Measurements from ENCODE around the gene C1QL2.

Gene C1QL2

DNA sequence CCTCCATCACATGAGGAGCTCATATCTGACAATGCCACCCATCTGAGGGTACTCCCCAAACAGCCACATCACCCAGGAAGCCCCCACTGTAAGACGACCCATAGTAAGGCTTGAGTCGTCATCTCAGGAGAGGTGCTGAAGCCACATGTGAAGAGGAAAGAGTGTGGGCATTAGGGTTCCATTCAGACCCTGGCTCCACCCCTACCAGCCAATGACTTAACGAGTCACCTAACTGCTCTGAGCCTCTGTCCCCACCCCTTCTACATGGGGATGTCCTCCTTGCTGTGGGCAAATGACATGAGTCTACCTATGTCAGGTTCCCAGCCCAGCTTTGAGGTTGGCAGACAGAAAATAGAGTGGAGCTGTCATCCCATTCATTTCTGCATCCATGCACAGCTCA is 46.3 kb downstream of the C1QL2 start:
- no peak for DNase-seq (ENCODE audit: low read depth, low spot score)
- H3K27ac ChIP-seq: peak overlapping the region; percentile 58

DNA sequence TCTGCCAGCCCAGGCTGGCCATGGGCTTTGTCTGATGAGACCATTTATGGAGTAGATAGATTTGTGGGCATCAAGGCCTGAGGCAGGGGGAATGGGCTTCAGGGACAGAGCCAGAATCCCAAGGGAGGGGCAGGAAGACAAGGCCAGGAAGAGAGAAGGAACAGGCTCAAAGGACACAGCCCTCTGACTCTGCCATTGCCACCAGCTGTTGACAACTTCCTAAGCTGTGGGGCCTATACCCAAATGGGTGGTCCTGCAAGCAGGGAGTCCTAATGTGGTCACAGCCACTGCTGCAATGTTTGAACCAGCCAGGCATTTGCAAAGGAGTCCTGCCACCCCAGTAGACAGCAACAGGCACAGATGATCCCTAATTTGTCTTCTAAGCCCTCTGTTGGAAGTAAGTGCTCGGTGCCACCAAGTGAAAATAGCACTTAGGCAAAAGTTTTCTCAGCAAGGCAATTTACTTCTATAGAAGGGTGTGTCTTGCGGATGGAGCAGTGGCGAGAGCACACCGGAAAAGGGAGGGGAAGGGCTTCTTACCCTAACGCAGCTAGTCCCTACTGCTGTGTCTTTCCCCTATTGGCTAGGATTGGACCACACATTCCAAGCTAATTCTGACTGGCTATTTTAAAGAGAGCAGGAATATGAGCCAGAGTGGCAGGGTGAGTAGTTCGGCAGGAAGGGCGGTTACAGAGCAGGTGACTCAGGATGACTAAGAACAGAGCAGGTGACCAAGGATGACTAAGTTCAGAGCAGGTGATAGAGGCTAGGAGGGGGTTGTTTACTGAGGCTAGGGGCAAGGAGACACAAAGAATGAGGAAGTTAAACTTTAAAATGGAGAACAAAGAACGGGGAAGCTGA is 47.2 kb downstream of the C1QL2 start:
- H3K27ac ChIP-seq: peak overlapping the region; percentile 58
- DNase-seq (ENCODE audit: low read depth, low spot score): peak; percentile 53

DNA sequence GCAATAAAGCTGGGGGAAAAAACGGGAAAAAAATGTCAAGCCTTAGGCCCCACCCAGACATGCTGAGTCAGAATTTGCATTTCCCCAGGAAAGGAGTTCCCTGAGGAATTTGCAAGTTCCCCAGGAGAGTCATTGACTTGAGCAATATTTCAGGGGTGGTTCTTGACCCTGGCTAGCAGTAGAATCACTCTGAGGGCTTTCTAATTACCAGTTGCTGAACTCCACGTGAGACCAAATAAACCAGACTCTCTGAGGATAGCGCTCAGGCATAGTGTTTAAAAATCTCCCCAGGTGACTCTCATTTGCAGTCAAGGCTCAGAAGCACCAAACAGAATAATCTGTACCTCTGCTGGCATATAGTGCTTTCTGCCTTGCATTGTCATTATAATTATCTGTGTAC is 48.7 kb downstream of the C1QL2 start:
- no peak overlapping the region for H3K27ac ChIP-seq
- DNase-seq (ENCODE audit: low read depth, low spot score): no peak

DNA sequence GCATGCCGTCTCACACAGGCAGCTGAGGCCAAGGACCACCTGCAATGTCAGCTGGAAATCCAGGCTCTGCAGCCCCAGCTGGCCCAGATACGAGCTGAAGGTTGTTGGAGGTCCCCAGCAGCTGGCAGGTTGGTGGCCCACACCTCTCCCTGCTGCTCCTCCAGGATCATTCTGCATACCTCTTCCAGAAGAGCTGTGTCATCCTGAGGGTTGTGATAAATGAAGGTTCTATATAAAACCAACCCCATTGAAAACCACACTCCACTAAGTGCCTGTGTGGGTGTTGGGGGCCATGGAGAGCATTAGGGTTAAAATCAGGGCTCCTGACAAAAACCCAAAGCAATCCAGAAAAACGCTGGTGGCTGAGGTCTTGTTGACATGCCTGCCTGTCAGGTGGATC is 50.4 kb downstream of the C1QL2 start:
- no peak for DNase-seq (ENCODE audit: low read depth, low spot score)
- no peak overlapping the region for H3K27ac ChIP-seq

DNA sequence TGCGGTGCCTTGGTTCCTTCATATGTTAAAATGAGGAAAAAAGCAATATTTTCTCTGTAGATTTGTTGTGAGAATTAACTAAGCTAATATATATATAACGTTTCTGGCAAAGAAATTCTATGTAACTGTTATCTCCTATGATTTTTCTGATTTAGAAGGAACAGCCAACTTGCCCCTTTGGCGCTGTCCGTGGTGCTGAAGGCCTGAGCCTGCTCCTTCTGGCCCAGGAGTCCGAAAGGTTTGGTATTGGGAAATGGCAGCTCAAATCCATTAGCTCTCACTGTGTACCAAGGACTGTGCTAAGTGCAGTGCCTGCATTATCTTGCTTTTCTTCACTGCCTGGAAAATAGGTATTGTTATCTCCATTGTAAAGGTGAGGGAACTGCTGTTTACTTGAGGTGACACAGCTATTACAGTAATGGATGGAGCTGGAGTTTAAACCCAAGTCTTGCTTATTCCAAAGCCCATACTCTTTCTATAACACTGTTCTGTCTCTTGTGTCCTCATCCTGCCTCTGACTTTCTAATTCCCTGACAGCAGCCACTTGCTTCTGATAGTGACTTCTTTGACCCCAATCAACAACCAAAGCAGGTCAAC is 52.2 kb downstream of the C1QL2 start:
- DNase-seq (ENCODE audit: low read depth, low spot score): no peak
- H3K27ac ChIP-seq: no peak overlapping the region
